Measurements from ENCODE around the gene FAM177A1.

GRCh38 chr14:35113308-35113950 is 67.4 kb downstream of the FAM177A1 start:
- TF ChIP-seq EP300 (IDR thresholded peaks at IDR 0.05) (no peak), CTCF (IDR thresholded peaks at IDR 0.05) (no peak), POLR2AphosphoS5 (IDR thresholded peaks at IDR 0.05) (no peak), POLR2A (IDR thresholded peaks at IDR 0.05; ENCODE audit: low read depth) (no peak)

All from esophagus muscularis mucosa (tissue), 4 donors.